Gastroesophageal sphincter (tissue), 4 donors: ENCODE measurements around the gene RIMBP2. TPM values are rescaled to one million over a fixed set of nuclear protein-coding genes. Genes with fewer than 3 reads are reported as not detected.

ENCODE experiments used
- ATAC-seq: fragments of 150-250 bp; one replicate; pipeline ENCODE4 v1.9.1; 2016; ENCODE audit warnings: mild to moderate bottlenecking, moderate library complexity
- H3K27ac ChIP-seq, 4 donors: fragments of 200-600 bp; sonication (generic) in 3 of 4; 1 replicate in 3 of 4; 2 replicates in 1 of 4; pipeline ENCODE4 v1.5.1; 2016 to 2019
- H3K27me3 ChIP-seq: fragments of 200-600 bp; sonication (generic); one replicate; pipeline ENCODE4 v1.5.1; 2019
- H3K36me3 ChIP-seq, 2 donors: fragments of 200-600 bp; sonication (generic); one replicate each; pipeline ENCODE4 v1.5.1; 2019; ENCODE audit warnings: control low read depth in 1 of 2
- H3K4me1 ChIP-seq, 3 donors: fragments of 200-600 bp; sonication (generic); 1 replicate in 2 of 3; 2 replicates in 1 of 3; pipeline ENCODE4 v1.5.1; 2016 to 2019; ENCODE audit warnings: control low read depth in 2 of 3
- H3K4me3 ChIP-seq, 2 donors: fragments of 200-600 bp; sonication (generic); one replicate each; pipeline ENCODE4 v1.5.1; 2019; ENCODE audit warnings: mild to moderate bottlenecking in 1 of 2, moderate library complexity in 1 of 2
- H3K9me3 ChIP-seq, 3 donors: fragments of 200-600 bp; sonication (generic); one replicate each; pipeline ENCODE4 v1.5.1; 2017 to 2019; ENCODE audit warnings: control low read depth in 2 of 3
- EP300 ChIP-seq: sonication (generic); formaldehyde crosslinking; IDR thresholded peaks from one replicate; pipeline ENCODE4 v1.6.1; 2017; ENCODE audit warnings: antibody characterized with exemption, mild to moderate bottlenecking
- POLR2A ChIP-seq, 2 donors: fragments of 450-650 bp; IDR thresholded peaks; one replicate each; pipeline ENCODE4 v1.6.1; 2017; ENCODE audit warnings: antibody characterized with exemption in 2 of 2, mild to moderate bottlenecking in 2 of 2, moderate library complexity in 1 of 2
- POLR2AphosphoS5 ChIP-seq: sonication (generic); formaldehyde crosslinking; IDR thresholded peaks from one replicate; pipeline ENCODE4 v1.6.1; 2017; ENCODE audit warnings: antibody characterized with exemption
- WGBS, 2 donors: methylation state at CpG; one replicate each; pipeline ENCODE4 v1.1.5; 2018; ENCODE audit warnings: low coverage in 1 of 2; 5-methylcytosine and 5-hydroxymethylcytosine counted together
- total RNA-seq, 4 donors: library from RNA; depleted of rRNA; stranded (reverse); fragments of >200 nt; gene quantifications; one replicate each; pipeline ENCODE4 v1.1.0, GENCODE V29; 2016
- TF ChIP-seq, protein P1 (sequence below), 4 experiments: fragments of 200-600 bp in 2 of 4; fragments of 450-650 bp in 2 of 4; sonication (generic) in 1 of 4; IDR thresholded peaks; one replicate each; pipeline ENCODE4 v1.5.1; 2017 to 2019; ENCODE audit warnings: antibody characterized with exemption in 4 of 4, mild to moderate bottlenecking in 2 of 4, moderate library complexity in 2 of 4

Gene RIMBP2
- total RNA-seq, 4 donors from 2014 or later, result 0.42 to 1.1 (median 0.60) TPM

DNA sequence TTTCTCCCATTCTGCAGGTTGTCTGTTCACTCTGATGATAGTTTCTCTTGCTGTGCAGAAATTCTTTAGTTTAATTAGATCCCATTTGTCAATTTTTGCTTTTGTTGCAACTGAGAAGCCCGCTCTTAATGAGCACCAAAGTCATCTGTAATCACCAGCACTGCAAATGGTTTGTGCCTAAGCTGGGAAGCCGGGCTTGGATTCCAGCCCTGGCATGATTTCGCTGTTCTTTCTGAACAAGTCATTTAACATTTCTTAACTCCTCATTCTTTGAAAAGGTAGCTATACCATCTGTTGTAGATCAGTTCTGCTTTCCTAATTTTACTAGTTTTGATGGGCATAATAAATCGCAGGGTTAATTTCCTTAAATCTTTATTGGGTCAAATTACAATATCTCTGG lies 346.3 kb downstream of the RIMBP2 start:
- no peaks in the 10 kb centered on the region for H3K4me1 ChIP-seq
- no peak for TF ChIP-seq POLR2AphosphoS5
- no peak for TF ChIP-seq EP300
- TF ChIP-seq, protein P1, sequence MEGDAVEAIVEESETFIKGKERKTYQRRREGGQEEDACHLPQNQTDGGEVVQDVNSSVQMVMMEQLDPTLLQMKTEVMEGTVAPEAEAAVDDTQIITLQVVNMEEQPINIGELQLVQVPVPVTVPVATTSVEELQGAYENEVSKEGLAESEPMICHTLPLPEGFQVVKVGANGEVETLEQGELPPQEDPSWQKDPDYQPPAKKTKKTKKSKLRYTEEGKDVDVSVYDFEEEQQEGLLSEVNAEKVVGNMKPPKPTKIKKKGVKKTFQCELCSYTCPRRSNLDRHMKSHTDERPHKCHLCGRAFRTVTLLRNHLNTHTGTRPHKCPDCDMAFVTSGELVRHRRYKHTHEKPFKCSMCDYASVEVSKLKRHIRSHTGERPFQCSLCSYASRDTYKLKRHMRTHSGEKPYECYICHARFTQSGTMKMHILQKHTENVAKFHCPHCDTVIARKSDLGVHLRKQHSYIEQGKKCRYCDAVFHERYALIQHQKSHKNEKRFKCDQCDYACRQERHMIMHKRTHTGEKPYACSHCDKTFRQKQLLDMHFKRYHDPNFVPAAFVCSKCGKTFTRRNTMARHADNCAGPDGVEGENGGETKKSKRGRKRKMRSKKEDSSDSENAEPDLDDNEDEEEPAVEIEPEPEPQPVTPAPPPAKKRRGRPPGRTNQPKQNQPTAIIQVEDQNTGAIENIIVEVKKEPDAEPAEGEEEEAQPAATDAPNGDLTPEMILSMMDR (IDR thresholded peaks at IDR 0.05), result no peak
- no peak for TF ChIP-seq POLR2A (IDR thresholded peaks at IDR 0.05)

DNA sequence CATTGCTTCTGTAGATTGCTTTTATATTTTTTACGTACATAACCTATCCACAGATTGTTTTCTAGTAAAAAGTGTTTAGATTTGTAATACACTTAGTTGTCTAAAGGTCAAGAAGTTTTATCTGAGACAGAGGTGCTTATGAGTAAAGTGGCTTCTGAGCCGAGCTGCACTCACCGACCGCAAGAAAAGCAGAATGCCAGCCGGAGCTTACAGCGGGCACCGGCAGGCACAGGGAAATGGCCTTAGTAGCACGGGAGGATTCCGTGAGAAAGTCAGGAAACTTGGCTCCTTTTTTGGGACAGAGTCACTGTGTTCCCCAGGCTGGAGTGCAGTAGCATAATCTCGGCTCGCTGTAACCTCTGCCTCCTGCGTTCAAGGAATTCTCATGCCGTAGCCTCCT lies 348.6 kb downstream of the RIMBP2 start:
- TF ChIP-seq POLR2AphosphoS5 (no peak), EP300 (no peak), POLR2A (IDR thresholded peaks at IDR 0.05) (no peak)
- TF ChIP-seq, protein P1 (IDR thresholded peaks at IDR 0.05), result no peak
- ATAC-seq, result no peak
- H3K4me3 ChIP-seq, result no peak overlapping the region
- WGBS, 2 donors, result 74 to 94% methylated on average over 5 to 7 of the region's 13 CpGs
- no peaks in the 10 kb centered on the region for H3K36me3 ChIP-seq
- H3K27me3 ChIP-seq, result peaks cover 41% of the 10 kb centered on the region
- no peaks in the 10 kb centered on the region for H3K4me1 ChIP-seq
- no peaks in the 10 kb centered on the region for H3K9me3 ChIP-seq
- no peak overlapping the region for H3K27ac ChIP-seq

More for the DNA sequence above, 346.3 kb downstream of the RIMBP2 start:
- H3K4me3 ChIP-seq, result no peak overlapping the region
- H3K27me3 ChIP-seq, result peaks cover 53% of the 10 kb centered on the region
- no peaks in the 10 kb centered on the region for H3K9me3 ChIP-seq
- ATAC-seq, result no peak
- no peak overlapping the region for H3K27ac ChIP-seq
- 60 to 69% methylated on average over 4 of the region's 4 CpGs for WGBS, 2 donors
- H3K36me3 ChIP-seq, result no peaks in the 10 kb centered on the region

DNA sequence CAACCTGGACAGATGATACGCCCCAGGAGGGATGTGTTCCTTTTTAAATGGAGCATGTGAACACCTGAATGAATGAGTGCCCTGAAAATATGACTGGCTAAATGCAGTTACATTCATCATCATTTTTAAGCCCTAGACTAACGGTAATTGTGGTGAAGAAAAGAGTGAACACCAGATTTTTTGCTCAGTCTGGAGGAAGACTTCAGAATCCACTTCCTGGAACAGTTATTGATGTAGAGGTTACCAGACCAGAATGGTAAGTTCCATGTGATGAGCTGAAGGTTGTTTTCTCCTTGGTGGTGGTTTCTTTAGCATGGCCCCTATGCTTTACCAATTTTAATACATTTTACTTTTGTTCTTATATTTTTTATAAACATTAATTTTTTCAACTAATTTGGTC lies 349.1 kb downstream of the RIMBP2 start:
- Histone ChIP-seq H3K36me3 (no peaks in the 10 kb centered on the region), H3K4me3 (no peak overlapping the region), H3K9me3 (no peaks in the 10 kb centered on the region), H3K4me1 (no peaks in the 10 kb centered on the region), H3K27me3 (peaks cover 38% of the 10 kb centered on the region), H3K27ac (no peak overlapping the region)
- 54 to 68% methylated on average over 2 of the region's 2 CpGs for WGBS, 2 donors
- ATAC-seq, result no peak
- TF ChIP-seq EP300 (no peak), POLR2AphosphoS5 (no peak), POLR2A (IDR thresholded peaks at IDR 0.05) (no peak)
- TF ChIP-seq, protein P1 (IDR thresholded peaks at IDR 0.05), result no peak

DNA sequence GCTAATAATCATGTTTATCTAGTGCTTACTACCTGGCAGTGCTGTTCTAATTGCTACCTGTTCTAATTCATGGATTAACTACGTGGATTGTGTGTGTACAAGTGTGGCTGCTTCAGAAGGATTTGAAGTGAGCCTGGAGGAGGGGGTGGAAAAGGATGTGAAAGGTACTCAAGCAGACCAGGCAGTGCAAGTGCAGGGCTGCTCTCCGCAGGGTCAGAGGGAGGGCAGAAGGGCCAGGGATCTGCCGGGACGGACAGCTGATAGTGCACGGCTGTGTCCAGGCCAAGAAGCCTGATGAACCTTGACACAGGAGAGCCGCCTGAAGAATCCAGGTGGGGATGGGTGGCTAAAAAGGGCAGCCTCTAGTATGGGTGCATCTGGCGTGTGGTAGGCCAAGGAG lies 349.9 kb downstream of the RIMBP2 start:
- TF ChIP-seq POLR2AphosphoS5 (no peak), EP300 (no peak), POLR2A (IDR thresholded peaks at IDR 0.05) (no peak)
- TF ChIP-seq, protein P1 (IDR thresholded peaks at IDR 0.05), result no peak
- Histone ChIP-seq H3K27ac (no peak overlapping the region), H3K36me3 (no peaks in the 10 kb centered on the region), H3K27me3 (peaks cover 33% of the 10 kb centered on the region), H3K4me1 (no peaks in the 10 kb centered on the region), H3K4me3 (no peak overlapping the region), H3K9me3 (no peaks in the 10 kb centered on the region)
- ATAC-seq, result no peak
- WGBS, 2 donors, result 24 to 44% methylated on average over 7 of the region's 7 CpGs

DNA sequence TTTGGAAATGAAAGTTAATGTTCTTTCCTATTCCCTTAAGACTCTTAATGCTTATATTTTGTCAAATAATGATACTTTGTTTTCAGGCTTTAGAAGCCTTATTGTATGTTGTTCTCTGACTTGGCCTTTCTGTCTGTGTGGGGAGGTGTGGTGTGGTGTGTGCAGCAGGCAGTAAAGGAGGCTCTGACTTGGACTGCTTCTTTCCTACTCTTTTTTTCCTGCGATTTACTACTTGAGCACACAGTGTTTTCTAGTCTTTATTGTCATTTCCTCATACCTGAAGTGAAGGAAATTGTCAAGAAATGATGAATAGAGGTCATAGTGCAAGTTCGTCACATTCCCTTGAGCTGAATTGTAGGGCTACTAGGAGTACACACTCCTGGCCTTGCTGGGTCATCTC lies 351.5 kb downstream of the RIMBP2 start:
- no peaks in the 10 kb centered on the region for H3K36me3 ChIP-seq
- ATAC-seq, result no peak
- H3K27ac ChIP-seq, result no peak overlapping the region
- peaks cover 37% of the 10 kb centered on the region for H3K27me3 ChIP-seq
- H3K4me1 ChIP-seq, result no peaks in the 10 kb centered on the region
- no peak overlapping the region for H3K4me3 ChIP-seq
- no peak for TF ChIP-seq EP300
- TF ChIP-seq, protein P1 (IDR thresholded peaks at IDR 0.05), result no peak
- TF ChIP-seq POLR2AphosphoS5, result no peak
- TF ChIP-seq POLR2A (IDR thresholded peaks at IDR 0.05), result no peak
- no peaks in the 10 kb centered on the region for H3K9me3 ChIP-seq
- WGBS, 2 donors, result 62 to 71% methylated on average over 2 of the region's 2 CpGs
